ENCODE data around the gene FPR3. TPM values are rescaled to one million over a fixed set of nuclear protein-coding genes. Genes with fewer than 3 reads are reported as not detected.
"Not testable (repeated sequence)": the region's sequence is repeated elsewhere in the genome, so short reads cannot be mapped to it uniquely, and the experiment has no call there.

The FPR3 gene
- polyA plus RNA-seq, 1 donor: 0.16 TPM

- not testable (repeated sequence) for DNase-seq (ENCODE audit: low read depth)
Measured at GRCh38 chr19:51806571-51806970, 11.6 kb downstream of the FPR3 start.

- no peak for DNase-seq (ENCODE audit: low read depth)
Measured at GRCh38 chr19:51807111-51807701, 12.2 kb downstream of the FPR3 start.

- DNase-seq (ENCODE audit: low read depth): no peak
Measured at GRCh38 chr19:51807925-51808324, 13.0 kb downstream of the FPR3 start.

GRCh38 chr19:51808333-51808986, 13.5 kb downstream of the FPR3 start:
- DNase-seq (ENCODE audit: low read depth): no peak

- DNase-seq (ENCODE audit: low read depth): no peak
Measured at GRCh38 chr19:51809787-51810186, 14.8 kb downstream of the FPR3 start.

GRCh38 chr19:51810223-51810622, 15.3 kb downstream of the FPR3 start:
- no peak for DNase-seq (ENCODE audit: low read depth)

GRCh38 chr19:51811344-51811743, 16.4 kb downstream of the FPR3 start:
- no peak for DNase-seq (ENCODE audit: low read depth)

- no peak for DNase-seq (ENCODE audit: low read depth)
Measured at GRCh38 chr19:51815043-51815442, 20.1 kb downstream of the FPR3 start.

GRCh38 chr19:51816711-51817110, 21.8 kb downstream of the FPR3 start:
- DNase-seq (ENCODE audit: low read depth): no peak

GRCh38 chr19:51820011-51820410, 25.1 kb downstream of the FPR3 start:
- no peak for DNase-seq (ENCODE audit: low read depth)

GRCh38 chr19:51820831-51821446, 26.0 kb downstream of the FPR3 start:
- no peak for DNase-seq (ENCODE audit: low read depth)

- no peak for DNase-seq (ENCODE audit: low read depth)
Measured at GRCh38 chr19:51821456-51821855, 26.5 kb downstream of the FPR3 start.

GRCh38 chr19:51821921-51822320, 27.0 kb downstream of the FPR3 start:
- DNase-seq (ENCODE audit: low read depth): no peak

GRCh38 chr19:51822325-51822724, 27.4 kb downstream of the FPR3 start:
- no peak for DNase-seq (ENCODE audit: low read depth)

- DNase-seq (ENCODE audit: low read depth): no peak
Measured at GRCh38 chr19:51822946-51823345, 28.0 kb downstream of the FPR3 start.

GRCh38 chr19:51824281-51825005, 29.5 kb downstream of the FPR3 start:
- no peak for DNase-seq (ENCODE audit: low read depth)

GRCh38 chr19:51830274-51830673, 35.3 kb downstream of the FPR3 start:
- no peak for DNase-seq (ENCODE audit: low read depth)

GRCh38 chr19:51837145-51837544, 42.2 kb downstream of the FPR3 start:
- no peak for DNase-seq (ENCODE audit: low read depth)

GRCh38 chr19:51861870-51862622, 67.1 kb downstream of the FPR3 start:
- DNase-seq (ENCODE audit: low read depth): no peak

- no peak for DNase-seq (ENCODE audit: low read depth)
Measured at GRCh38 chr19:51873097-51873496, 78.1 kb downstream of the FPR3 start.
